Adipocyte (in vitro differentiated cells): Measurements from ENCODE around the gene CCDC12.

Experiments
- DNase-seq: peaks from one replicate; pipeline ENCODE4 v3.0.0-alpha.2; 2015; ENCODE audit warnings: low read depth
- H3K27me3 ChIP-seq: replicated peaks from 2 replicates; pipeline ENCODE4 v1.7.0; 2013; ENCODE audit warnings: mild to moderate bottlenecking, low read length, moderate library complexity; ENCODE audit not compliant: control insufficient read depth, insufficient read depth
- H3K36me3 ChIP-seq: 2 replicates; pipeline ENCODE4 v1.7.0; 2013; ENCODE audit warnings: low read length, mild to moderate bottlenecking, moderate library complexity; ENCODE audit not compliant: control insufficient read depth, insufficient read depth, severe bottlenecking
- H3K4me1 ChIP-seq: 2 replicates; pipeline ENCODE4 v1.7.0; 2013; ENCODE audit warnings: mild to moderate bottlenecking, low read length, moderate library complexity; ENCODE audit not compliant: control insufficient read depth, insufficient read depth
- H3K4me3 ChIP-seq: 2 replicates; pipeline ENCODE4 v1.7.0; 2013; ENCODE audit warnings: mild to moderate bottlenecking, low read length, moderate library complexity
- H3K9ac ChIP-seq: 2 replicates; pipeline ENCODE4 v1.7.0; 2013; ENCODE audit warnings: mild to moderate bottlenecking, low read length, moderate library complexity
- H3K9me3 ChIP-seq: 2 replicates; pipeline ENCODE4 v1.7.0; 2013; ENCODE audit warnings: mild to moderate bottlenecking, low read length, moderate library complexity; ENCODE audit not compliant: control insufficient read depth

Gene CCDC12

GRCh38 chr3:47007001-47007400, 30.5 kb upstream of the CCDC12 start:
- Histone ChIP-seq H3K9me3 (no peaks in the 10 kb centered on the region), H3K4me3 (no peak overlapping the region), H3K9ac (no peak overlapping the region), H3K4me1 (peaks cover 9% of the 10 kb centered on the region), H3K36me3 (no peaks in the 10 kb centered on the region), H3K27me3 (no peaks in the 10 kb centered on the region)
- no peak for DNase-seq

- H3K9me3 ChIP-seq: no peaks in the 10 kb centered on the region
- peaks cover 9% of the 10 kb centered on the region for H3K4me1 ChIP-seq
- no peaks in the 10 kb centered on the region for H3K27me3 ChIP-seq
- no peak for DNase-seq
- no peak overlapping the region for H3K9ac ChIP-seq
- no peaks in the 10 kb centered on the region for H3K36me3 ChIP-seq
- H3K4me3 ChIP-seq: no peak overlapping the region
These were observed 29.7 kb upstream of the CCDC12 start for GRCh38 chr3:47006145-47006651.

- H3K4me1 ChIP-seq: peaks cover 9% of the 10 kb centered on the region
- no peak for DNase-seq
- H3K9me3 ChIP-seq: no peaks in the 10 kb centered on the region
- H3K9ac ChIP-seq: no peak overlapping the region
- H3K36me3 ChIP-seq: no peaks in the 10 kb centered on the region
- no peak overlapping the region for H3K4me3 ChIP-seq
- H3K27me3 ChIP-seq: no peaks in the 10 kb centered on the region
These were observed 28.9 kb upstream of the CCDC12 start for GRCh38 chr3:47005212-47006144.

- Histone ChIP-seq H3K27me3 (no peaks in the 10 kb centered on the region), H3K9me3 (no peaks in the 10 kb centered on the region), H3K4me1 (peaks cover 2% of the 10 kb centered on the region), H3K36me3 (no peaks in the 10 kb centered on the region), H3K9ac (no peak overlapping the region), H3K4me3 (no peak overlapping the region)
- DNase-seq: no peak
These were observed 28.0 kb upstream of the CCDC12 start for GRCh38 chr3:47004369-47005211.

GRCh38 chr3:47003461-47004368, 27.2 kb upstream of the CCDC12 start:
- H3K36me3 ChIP-seq: no peaks in the 10 kb centered on the region
- no peak for DNase-seq
- H3K27me3 ChIP-seq: no peaks in the 10 kb centered on the region

GRCh38 chr3:47003056-47003410, 26.5 kb upstream of the CCDC12 start:
- Histone ChIP-seq H3K27me3 (no peaks in the 10 kb centered on the region), H3K4me1 (no peaks in the 10 kb centered on the region), H3K9ac (no peak overlapping the region), H3K9me3 (no peaks in the 10 kb centered on the region), H3K36me3 (no peaks in the 10 kb centered on the region), H3K4me3 (no peak overlapping the region)
- no peak for DNase-seq

More at GRCh38 chr3:47003461-47004368, 27.2 kb upstream of the CCDC12 start:
- Histone ChIP-seq H3K9me3 (no peaks in the 10 kb centered on the region), H3K9ac (no peak overlapping the region), H3K4me3 (no peak overlapping the region), H3K4me1 (no peaks in the 10 kb centered on the region)

- Histone ChIP-seq H3K9me3 (no peaks in the 10 kb centered on the region), H3K4me1 (no peaks in the 10 kb centered on the region), H3K4me3 (no peak overlapping the region), H3K9ac (no peak overlapping the region), H3K36me3 (no peaks in the 10 kb centered on the region), H3K27me3 (no peaks in the 10 kb centered on the region)
- DNase-seq: no peak
These were observed 25.9 kb upstream of the CCDC12 start for GRCh38 chr3:47002171-47003055.

GRCh38 chr3:47001731-47002170, 25.2 kb upstream of the CCDC12 start:
- no peak for DNase-seq
- Histone ChIP-seq H3K4me1 (no peaks in the 10 kb centered on the region), H3K36me3 (no peaks in the 10 kb centered on the region), H3K9ac (no peak overlapping the region), H3K27me3 (no peaks in the 10 kb centered on the region), H3K9me3 (no peaks in the 10 kb centered on the region), H3K4me3 (no peak overlapping the region)

- Histone ChIP-seq H3K4me1 (no peaks in the 10 kb centered on the region), H3K27me3 (no peaks in the 10 kb centered on the region), H3K9me3 (no peaks in the 10 kb centered on the region), H3K4me3 (no peak overlapping the region), H3K36me3 (no peaks in the 10 kb centered on the region), H3K9ac (no peak overlapping the region)
- DNase-seq: no peak
These were observed 24.6 kb upstream of the CCDC12 start for GRCh38 chr3:47000922-47001730.
